Thyroid gland (tissue), 4 donors: ENCODE measurements around the gene GRHL1. TPM values are rescaled to one million over a fixed set of nuclear protein-coding genes. Genes with fewer than 3 reads are reported as not detected.
"Not testable (repeated sequence)": the region's sequence is repeated elsewhere in the genome, so short reads cannot be mapped to it uniquely, and the experiment has no call there.

Experiments
- DNase-seq, 2 donors: peaks; one replicate each; pipeline ENCODE4 v3.0.0-alpha.2; 2019
- H3K27ac ChIP-seq, 3 donors: fragments of 200-600 bp; sonication (generic); 1 replicate in 2 of 3; 2 replicates in 1 of 3; pipeline ENCODE4 v1.5.1; 2016 to 2019; ENCODE audit warnings: mild to moderate bottlenecking in 1 of 3, moderate library complexity in 1 of 3
- H3K27me3 ChIP-seq: fragments of 200-600 bp; sonication (generic); one replicate; pipeline ENCODE4 v1.5.1; 2019
- H3K36me3 ChIP-seq, 2 donors: fragments of 200-600 bp; sonication (generic); one replicate each; pipeline ENCODE4 v1.5.1; 2016 to 2019
- H3K4me1 ChIP-seq, 2 donors: fragments of 200-600 bp; sonication (generic); one replicate each; pipeline ENCODE4 v1.5.1; 2017 to 2019
- H3K4me3 ChIP-seq, 3 donors: fragments of 200-600 bp; sonication (generic); replicated peaks in 1 of 3; 1 replicate in 2 of 3; 2 replicates in 1 of 3; pipeline ENCODE4 v1.5.1; 2016; ENCODE audit warnings: mild to moderate bottlenecking in 1 of 3
- H3K9me3 ChIP-seq: fragments of 200-600 bp; sonication (generic); one replicate; pipeline ENCODE4 v1.5.1; 2017
- POLR2A ChIP-seq, 2 donors: fragments of 450-650 bp; IDR thresholded peaks; one replicate each; pipeline ENCODE4 v1.6.1; 2017; ENCODE audit warnings: antibody characterized with exemption in 2 of 2, mild to moderate bottlenecking in 2 of 2, moderate library complexity in 1 of 2
- WGBS, 2 donors: methylation state at CpG; one replicate each; pipeline ENCODE4 v1.1.5; 2017; 5-methylcytosine and 5-hydroxymethylcytosine counted together
- intact Hi-C: fragments of 100-400 bp; cut with DNase I; formaldehyde crosslinking; loops from one replicate; pipeline ENCODE4 v1.15.1; 2023
- total RNA-seq, 4 donors: library from RNA; depleted of rRNA; stranded (reverse); fragments of >200 nt; gene quantifications; one replicate each; pipeline ENCODE4 v1.2.3, GENCODE V29; 2016
- TF ChIP-seq, protein P1 (sequence below), 6 experiments: fragments of 200-600 bp in 3 of 6; fragments of 450-650 bp in 3 of 6; sonication (generic) in 3 of 6; IDR thresholded peaks; one replicate each; pipeline ENCODE4 v1.5.1; 2016 to 2019; ENCODE audit warnings: antibody characterized with exemption in 6 of 6, mild to moderate bottlenecking in 2 of 6, inconsistent platforms in 1 of 6, moderate library complexity in 1 of 6

GRHL1 gene
- total RNA-seq, 4 donors from 2014 or later, result 6.2 to 12.1 (median 8.2) TPM

DNA sequence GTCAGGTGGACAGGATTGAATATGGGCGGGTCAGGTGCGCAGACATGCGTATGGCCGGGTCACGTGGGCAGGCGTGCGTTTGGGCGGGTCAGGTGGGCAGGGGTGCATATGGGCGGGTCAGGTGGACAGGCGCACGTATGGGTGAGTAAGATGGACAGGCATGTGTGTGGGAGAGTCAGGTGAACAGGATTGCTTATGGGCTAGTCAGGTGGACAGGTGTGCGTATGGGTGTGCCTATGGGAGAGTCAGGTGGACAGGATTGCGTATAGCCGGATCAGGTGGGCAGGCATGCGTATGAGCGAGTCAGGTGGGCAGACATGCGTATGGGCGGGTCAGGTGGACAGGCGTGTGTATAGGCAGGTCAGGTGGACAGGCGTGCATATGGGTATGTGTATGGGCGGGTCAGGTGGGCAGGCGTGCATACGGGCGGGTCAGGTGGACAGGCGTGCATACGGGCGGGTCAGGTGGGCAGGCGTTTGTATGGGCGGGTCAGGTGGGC is 61.5 kb downstream of the GRHL1 start:
- WGBS, 2 donors, result 92 to 94% methylated on average over 29 of the region's 29 CpGs
- no peak for DNase-seq
- Histone ChIP-seq H3K4me3 (no peak overlapping the region), H3K4me1 (peaks cover 16 to 25% of the 10 kb centered on the region in 2 donors), H3K27me3 (no peaks in the 10 kb centered on the region), H3K9me3 (no peaks in the 10 kb centered on the region), H3K27ac (no peak overlapping the region), H3K36me3 (no peaks in the 10 kb centered on the region)
- intact Hi-C loops, result no loop called here
- TF ChIP-seq, protein P1, sequence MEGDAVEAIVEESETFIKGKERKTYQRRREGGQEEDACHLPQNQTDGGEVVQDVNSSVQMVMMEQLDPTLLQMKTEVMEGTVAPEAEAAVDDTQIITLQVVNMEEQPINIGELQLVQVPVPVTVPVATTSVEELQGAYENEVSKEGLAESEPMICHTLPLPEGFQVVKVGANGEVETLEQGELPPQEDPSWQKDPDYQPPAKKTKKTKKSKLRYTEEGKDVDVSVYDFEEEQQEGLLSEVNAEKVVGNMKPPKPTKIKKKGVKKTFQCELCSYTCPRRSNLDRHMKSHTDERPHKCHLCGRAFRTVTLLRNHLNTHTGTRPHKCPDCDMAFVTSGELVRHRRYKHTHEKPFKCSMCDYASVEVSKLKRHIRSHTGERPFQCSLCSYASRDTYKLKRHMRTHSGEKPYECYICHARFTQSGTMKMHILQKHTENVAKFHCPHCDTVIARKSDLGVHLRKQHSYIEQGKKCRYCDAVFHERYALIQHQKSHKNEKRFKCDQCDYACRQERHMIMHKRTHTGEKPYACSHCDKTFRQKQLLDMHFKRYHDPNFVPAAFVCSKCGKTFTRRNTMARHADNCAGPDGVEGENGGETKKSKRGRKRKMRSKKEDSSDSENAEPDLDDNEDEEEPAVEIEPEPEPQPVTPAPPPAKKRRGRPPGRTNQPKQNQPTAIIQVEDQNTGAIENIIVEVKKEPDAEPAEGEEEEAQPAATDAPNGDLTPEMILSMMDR (IDR thresholded peaks at IDR 0.05), result no peak
- no peak for TF ChIP-seq POLR2A (IDR thresholded peaks at IDR 0.05)

DNA sequence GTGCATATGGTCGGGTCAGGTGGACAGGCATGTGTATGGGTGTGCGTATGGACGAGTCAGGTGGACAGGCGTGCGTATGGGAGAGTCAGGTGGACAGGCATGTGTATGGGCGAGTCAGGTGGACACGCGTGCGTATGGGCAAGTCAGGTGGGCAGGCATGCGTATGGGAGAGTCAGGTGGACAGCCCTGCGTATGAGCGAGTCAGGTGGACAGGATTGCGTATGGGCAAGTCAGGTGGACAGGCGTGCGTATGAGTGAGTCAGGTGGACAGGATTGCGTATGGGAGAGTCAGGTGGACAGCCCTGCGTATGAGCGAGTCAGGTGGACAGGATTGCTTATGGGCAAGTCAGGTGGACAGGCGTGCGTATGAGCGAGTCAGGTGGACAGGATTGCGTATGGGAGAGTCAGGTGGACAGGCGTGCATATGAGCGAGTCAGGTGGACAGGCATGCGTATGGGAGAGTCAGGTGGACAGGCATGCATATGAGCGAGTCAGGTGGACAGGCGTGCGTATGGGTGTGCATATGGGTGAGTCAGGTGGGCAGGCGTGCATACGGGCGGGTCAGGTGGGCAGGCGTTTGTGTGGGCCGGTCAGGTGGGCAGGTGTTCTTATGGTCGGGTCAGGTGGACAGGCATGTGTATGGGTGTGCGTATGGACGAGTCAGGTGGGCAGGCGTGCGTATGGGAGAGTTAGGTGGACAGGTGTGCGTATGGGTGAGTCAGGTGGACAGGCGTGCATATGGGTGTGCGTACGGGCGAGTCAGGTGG is 62.3 kb downstream of the GRHL1 start:
- H3K4me3 ChIP-seq, H3K27me3 ChIP-seq, H3K9me3 ChIP-seq, DNase-seq, H3K36me3 ChIP-seq, intact Hi-C loops, H3K27ac ChIP-seq: not testable (repeated sequence)
- WGBS, 2 donors, result 93% methylated on average over 43 of the region's 43 CpGs
- peaks cover 14 to 18% of the 10 kb centered on the region in 2 donors for H3K4me1 ChIP-seq

DNA sequence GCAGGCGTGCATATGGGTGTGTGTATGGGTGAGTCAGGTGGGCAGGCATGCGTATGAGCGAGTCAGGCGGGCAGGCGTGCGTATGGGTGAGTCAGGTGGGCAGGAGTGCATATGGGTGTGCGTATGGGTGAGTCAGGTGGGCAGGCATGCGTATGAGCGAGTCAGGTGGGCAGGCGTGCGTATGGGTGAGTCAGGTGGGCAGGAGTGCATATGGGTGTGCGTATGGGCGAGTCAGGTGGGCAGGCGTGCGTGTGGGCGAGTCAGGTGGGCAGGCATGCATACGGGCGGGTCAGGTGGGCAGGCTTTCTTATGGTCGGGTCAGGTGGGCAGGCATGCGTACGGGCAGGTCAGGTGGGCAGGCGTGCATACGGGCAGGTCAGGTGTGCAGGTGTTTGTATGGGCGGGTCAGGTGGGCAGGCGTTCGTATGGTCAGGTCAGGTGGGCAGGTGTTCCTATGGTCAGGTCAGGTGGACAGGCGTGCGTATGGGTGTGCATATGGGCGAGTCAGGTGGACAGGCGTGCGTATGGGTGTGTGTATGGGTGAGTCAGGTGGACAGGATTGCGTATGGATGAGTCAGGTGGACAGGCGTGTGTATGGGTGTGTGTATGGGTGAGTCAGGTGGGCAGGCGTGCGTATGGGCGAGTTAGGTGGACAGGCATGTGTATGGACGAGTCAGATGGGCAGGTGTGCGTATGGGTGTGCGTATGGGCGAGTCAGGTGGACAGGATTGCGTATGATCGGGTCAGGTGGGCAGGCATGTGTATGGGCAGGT is 63.1 kb downstream of the GRHL1 start:
- no peaks in the 10 kb centered on the region for H3K9me3 ChIP-seq
- TF ChIP-seq, protein P1 (IDR thresholded peaks at IDR 0.05), result no peak
- TF ChIP-seq POLR2A (IDR thresholded peaks at IDR 0.05), result no peak
- H3K27me3 ChIP-seq, result no peaks in the 10 kb centered on the region
- H3K27ac ChIP-seq, result no peak overlapping the region
- H3K36me3 ChIP-seq, result no peaks in the 10 kb centered on the region
- intact Hi-C loops, result no loop called here
- no peak overlapping the region for H3K4me3 ChIP-seq
- peaks cover 9 to 10% of the 10 kb centered on the region in 2 donors for H3K4me1 ChIP-seq
- WGBS, 2 donors, result 92 to 94% methylated on average over 42 of the region's 42 CpGs
- no peak for DNase-seq

DNA sequence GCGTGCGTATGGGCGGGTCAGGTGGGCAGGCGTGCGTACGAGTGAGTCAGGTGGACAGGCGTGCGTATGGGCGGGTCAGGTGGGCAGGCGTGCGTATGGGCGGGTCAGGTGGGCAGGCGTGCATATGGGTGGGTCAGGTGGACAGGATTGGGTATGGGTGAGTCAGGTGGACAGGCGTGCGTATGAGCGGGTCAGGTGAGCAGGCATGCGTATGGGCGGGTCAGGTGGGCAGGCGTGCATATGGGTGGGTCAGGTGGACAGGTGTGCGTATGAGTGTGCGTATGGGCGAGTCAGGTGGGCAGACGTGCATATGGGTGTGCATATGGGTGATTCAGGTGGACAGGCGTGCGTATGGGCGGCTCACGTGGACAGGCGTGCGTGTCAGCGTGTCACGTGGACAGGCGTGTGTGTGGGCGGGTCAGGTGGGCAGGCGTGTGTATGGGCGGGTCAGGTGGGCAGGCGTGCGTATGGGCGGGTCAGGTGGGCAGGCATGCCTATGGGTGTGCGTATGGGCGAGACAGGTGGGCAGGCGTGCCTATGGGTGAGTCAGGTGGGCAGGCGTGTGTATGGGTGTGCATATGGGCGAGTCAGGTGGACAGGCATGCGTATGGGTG is 64.0 kb downstream of the GRHL1 start:
- H3K4me1 ChIP-seq, H3K27ac ChIP-seq, H3K4me3 ChIP-seq, DNase-seq, H3K27me3 ChIP-seq, intact Hi-C loops, H3K36me3 ChIP-seq, H3K9me3 ChIP-seq: not testable (repeated sequence)
- 95% methylated on average over 41 to 44 of the region's 44 CpGs for WGBS, 2 donors

DNA sequence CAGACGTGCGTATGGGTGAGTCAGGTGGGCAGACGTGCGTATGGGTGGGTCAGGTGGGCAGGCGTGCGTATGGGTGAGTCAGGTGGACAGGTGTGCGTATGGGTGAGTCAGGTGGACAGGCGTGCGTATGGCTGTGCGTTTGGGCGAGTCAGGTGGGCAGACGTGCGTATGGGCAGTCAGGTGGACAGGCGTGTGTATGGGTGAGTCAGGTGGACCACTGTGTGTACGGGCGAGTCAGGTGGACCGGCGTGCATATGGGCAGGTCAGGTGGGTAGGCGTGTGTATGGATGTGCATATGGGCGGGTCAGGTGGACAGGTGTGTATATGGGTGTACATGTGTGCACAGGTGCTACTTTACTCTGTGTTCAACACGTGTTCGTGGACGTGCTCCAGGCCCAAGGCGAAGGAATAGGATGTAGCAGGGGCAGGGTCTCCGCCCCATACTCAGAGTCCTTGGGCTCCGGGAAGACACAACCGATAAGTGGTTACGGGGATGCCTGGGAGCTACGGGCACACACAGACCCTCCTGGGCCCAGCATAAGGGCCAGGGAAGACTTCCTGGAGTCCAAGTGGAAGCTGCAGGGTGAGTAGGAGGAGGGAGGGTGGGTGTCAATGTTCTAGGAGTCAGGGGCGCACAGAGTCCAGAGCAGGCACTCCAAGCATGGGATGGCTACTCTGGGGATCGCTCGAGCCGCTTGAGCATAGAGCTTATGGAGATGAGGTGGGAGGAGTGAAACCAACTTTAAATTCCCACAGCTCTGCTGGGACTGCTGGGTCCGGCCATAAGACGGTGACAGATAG is 64.7 kb downstream of the GRHL1 start:
- TF ChIP-seq POLR2A (IDR thresholded peaks at IDR 0.05), result no peak
- TF ChIP-seq, protein P1 (IDR thresholded peaks at IDR 0.05), result no peak
- no peaks in the 10 kb centered on the region for H3K4me1 ChIP-seq
- 89% methylated on average over 35 of the region's 35 CpGs for WGBS, 2 donors
- no peak overlapping the region for H3K27ac ChIP-seq
- no peaks in the 10 kb centered on the region for H3K36me3 ChIP-seq
- no peaks in the 10 kb centered on the region for H3K27me3 ChIP-seq
- intact Hi-C loops, result no loop called here
- DNase-seq, result no peak
- H3K9me3 ChIP-seq, result no peaks in the 10 kb centered on the region
- no peak overlapping the region for H3K4me3 ChIP-seq
